ENCODE measurements around the gene ACTRT2.

DNA sequence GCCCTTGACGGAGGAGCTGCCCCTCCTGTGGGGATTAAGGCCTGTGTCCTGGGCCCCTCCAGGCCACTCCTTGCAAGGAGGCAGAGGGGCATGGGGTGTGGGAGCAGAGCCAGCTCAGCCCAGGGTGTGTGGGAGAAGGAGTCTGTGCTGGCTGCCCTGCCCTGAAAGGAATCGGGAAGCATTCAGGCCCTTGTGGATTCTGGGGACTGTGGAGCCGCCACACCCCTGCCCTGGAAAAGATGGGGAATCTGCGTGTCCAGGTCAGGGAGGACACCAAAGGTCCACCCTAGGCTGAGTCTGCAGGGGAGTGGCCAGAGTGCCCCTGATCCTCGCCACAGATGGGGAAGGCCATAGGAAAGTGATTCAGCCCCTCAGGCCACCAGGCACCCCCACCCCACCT lies 31.2 kb downstream of the ACTRT2 start:
- TF ChIP-seq, protein P1, sequence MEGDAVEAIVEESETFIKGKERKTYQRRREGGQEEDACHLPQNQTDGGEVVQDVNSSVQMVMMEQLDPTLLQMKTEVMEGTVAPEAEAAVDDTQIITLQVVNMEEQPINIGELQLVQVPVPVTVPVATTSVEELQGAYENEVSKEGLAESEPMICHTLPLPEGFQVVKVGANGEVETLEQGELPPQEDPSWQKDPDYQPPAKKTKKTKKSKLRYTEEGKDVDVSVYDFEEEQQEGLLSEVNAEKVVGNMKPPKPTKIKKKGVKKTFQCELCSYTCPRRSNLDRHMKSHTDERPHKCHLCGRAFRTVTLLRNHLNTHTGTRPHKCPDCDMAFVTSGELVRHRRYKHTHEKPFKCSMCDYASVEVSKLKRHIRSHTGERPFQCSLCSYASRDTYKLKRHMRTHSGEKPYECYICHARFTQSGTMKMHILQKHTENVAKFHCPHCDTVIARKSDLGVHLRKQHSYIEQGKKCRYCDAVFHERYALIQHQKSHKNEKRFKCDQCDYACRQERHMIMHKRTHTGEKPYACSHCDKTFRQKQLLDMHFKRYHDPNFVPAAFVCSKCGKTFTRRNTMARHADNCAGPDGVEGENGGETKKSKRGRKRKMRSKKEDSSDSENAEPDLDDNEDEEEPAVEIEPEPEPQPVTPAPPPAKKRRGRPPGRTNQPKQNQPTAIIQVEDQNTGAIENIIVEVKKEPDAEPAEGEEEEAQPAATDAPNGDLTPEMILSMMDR (IDR thresholded peaks at IDR 0.05): no peak
- TF ChIP-seq EP300 (IDR thresholded peaks at IDR 0.05): no peak
- no peak for TF ChIP-seq POLR2A (IDR thresholded peaks at IDR 0.05)
- no peak for TF ChIP-seq POLR2AphosphoS5 (IDR thresholded peaks at IDR 0.05)

All from gastroesophageal sphincter (tissue), 3 donors.